Psoas muscle (tissue), 8 donors: Measurements from ENCODE around the gene PEX11G. TPM values are rescaled to one million over a fixed set of nuclear protein-coding genes. Genes with fewer than 3 reads are reported as not detected.

Experiments used
- ATAC-seq, 4 donors: fragments of 200-7000 bp; cut with Tn5 transposase; one replicate each; pipeline ENCODE4 v1.9.1; 2020; ENCODE audit warnings: moderate library complexity in 3 of 4, mild to moderate bottlenecking in 2 of 4
- DNase-seq, 2 donors: peaks; one replicate each; pipeline ENCODE4 v3.0.0-alpha.2; 2020
- H3K27ac ChIP-seq: fragments of 200-600 bp; one replicate; pipeline ENCODE4 v1.8.0; 2022
- H3K27me3 ChIP-seq, 3 donors: fragments of 200-600 bp in 1 of 3; one replicate each; pipeline versions ENCODE4 v1.6.1 to v1.8.0; 2013 to 2022; ENCODE audit warnings: low read length in 2 of 3, mild to moderate bottlenecking in 2 of 3, moderate library complexity in 1 of 3; ENCODE audit not compliant: insufficient read depth in 3 of 3
- H3K36me3 ChIP-seq, 2 donors: fragments of 200-600 bp in 1 of 2; one replicate each; pipeline versions ENCODE4 v1.6.1 to v1.8.0; 2013 to 2022; ENCODE audit warnings: low read depth in 1 of 2, mild to moderate bottlenecking in 1 of 2, moderate library complexity in 1 of 2; ENCODE audit not compliant: insufficient read depth in 1 of 2
- H3K4me1 ChIP-seq: fragments of 200-600 bp; one replicate; pipeline ENCODE4 v1.8.0; 2022
- H3K4me3 ChIP-seq: fragments of 200-600 bp; one replicate; pipeline ENCODE4 v1.8.0; 2022; ENCODE audit warnings: mild to moderate bottlenecking
- H3K9me3 ChIP-seq: fragments of 200-600 bp; one replicate; pipeline ENCODE4 v1.8.0; 2022
- whole genome bisulfite sequencing, 3 donors: extraction: QIAGEN DNeasy Blood & Tissue Kit; methylation state at CpG; one replicate each; pipeline versions ENCODE4 v1.1.6 to v1.1.7; 2013; 5-methylcytosine and 5-hydroxymethylcytosine counted together
- intact Hi-C, 2 donors: fragments of 100-400 bp; cut with DNase I; formaldehyde crosslinking; loops; one replicate each; pipeline versions ENCODE4 v1.11.0 to v1.14.2; 2022
- polyA plus RNA-seq, 3 donors: library from polyadenylated mRNA; stranded (reverse); fragments of 200-250 nt; gene quantifications; one replicate each; pipeline ENCODE4 v1.2.3, GENCODE V29; 2013
- total RNA-seq, 4 donors: library from RNA; stranded (reverse); fragmentation: NEBNext Ultra II Directional in 2 of 4; extraction: Animal tissue kit (Norgen Biotek cat#: 25700) in 2 of 4; gene quantifications; one replicate each; pipeline versions ENCODE4 v1.2.1 to v1.2.4, GENCODE V29; 2021 to 2023
- TF ChIP-seq, protein P1 (sequence below): fragments of 200-600 bp; IDR thresholded peaks from one replicate; pipeline ENCODE4 v1.8.0; 2022; ENCODE audit warnings: antibody characterized with exemption
- donor health status: healthy with polysubstance abuse.
- donor health status: DM: no; HTN: no; CAD: no; lungs with moderate emphysema.
- donor health status: Bipolar disorder and iron deficiency.
- donor health status: healthy.
- donor health status: DM: yes; HTN: yes; CAD: no.
- donor health status: DM: no; HTN: no; CAD: no.
- donor health status: DM: no; HTN: no; CAD: no.
- donor health status: DM: yes; HTN: yes; CAD: no.

Gene PEX11G
- total and polyA plus RNA-seq, 7 donors = 1.0 to 1.4 (median 1.1) TPM

DNA sequence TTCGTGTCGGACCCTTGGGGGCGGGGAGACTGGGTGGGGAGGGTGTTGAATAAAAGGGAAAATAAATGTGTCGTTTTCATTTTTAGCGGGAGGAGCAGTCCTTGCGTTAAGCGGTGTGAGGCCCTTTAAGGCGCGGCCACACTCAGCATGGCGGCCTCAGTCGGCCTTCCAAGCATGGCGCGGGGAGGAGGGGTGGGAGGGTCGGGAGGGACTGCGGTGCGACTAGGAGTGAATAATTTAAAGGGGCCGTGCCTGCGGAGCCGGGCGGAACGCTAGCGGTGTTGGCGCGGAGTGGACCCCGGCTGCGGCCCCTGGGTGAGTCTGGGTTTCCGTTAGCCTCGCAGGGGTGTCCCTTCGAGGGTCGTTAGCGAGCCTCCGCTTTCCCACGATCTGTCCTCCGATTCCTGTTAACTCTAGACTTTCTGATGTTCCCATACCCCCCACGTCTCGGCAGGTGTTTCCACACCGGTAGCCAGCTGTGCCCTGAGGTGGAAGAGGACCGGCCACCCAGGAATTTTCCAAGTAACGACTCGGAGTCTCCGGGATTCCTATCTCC, 45.2 kb upstream of the PEX11G start:
- peaks cover 0 to 50% of the 10 kb centered on the region in 2 donors for H3K36me3 ChIP-seq
- peak overlapping the region; percentile 91 for H3K4me3 ChIP-seq
- peak; percentile 77 to 85 (median 80) for ATAC-seq
- H3K9me3 ChIP-seq = no peaks in the 10 kb centered on the region
- TF ChIP-seq, protein P1, sequence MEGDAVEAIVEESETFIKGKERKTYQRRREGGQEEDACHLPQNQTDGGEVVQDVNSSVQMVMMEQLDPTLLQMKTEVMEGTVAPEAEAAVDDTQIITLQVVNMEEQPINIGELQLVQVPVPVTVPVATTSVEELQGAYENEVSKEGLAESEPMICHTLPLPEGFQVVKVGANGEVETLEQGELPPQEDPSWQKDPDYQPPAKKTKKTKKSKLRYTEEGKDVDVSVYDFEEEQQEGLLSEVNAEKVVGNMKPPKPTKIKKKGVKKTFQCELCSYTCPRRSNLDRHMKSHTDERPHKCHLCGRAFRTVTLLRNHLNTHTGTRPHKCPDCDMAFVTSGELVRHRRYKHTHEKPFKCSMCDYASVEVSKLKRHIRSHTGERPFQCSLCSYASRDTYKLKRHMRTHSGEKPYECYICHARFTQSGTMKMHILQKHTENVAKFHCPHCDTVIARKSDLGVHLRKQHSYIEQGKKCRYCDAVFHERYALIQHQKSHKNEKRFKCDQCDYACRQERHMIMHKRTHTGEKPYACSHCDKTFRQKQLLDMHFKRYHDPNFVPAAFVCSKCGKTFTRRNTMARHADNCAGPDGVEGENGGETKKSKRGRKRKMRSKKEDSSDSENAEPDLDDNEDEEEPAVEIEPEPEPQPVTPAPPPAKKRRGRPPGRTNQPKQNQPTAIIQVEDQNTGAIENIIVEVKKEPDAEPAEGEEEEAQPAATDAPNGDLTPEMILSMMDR = no peak
- H3K27ac ChIP-seq = peak overlapping the region; percentile 86
- WGBS, 3 donors = 0 to 2% (median 0%) methylated on average over 36 to 41 of the region's 41 CpGs
- DNase-seq = peak; percentile 89 to 95
- peaks cover 11% of the 10 kb centered on the region for H3K4me1 ChIP-seq
- no peaks in the 10 kb centered on the region for H3K27me3 ChIP-seq
- intact Hi-C loops = loop anchor here in 1 of 2 donors (10.0 kb wide), 1 partner anchor 139 kb away; no protein-coding TSS in a partner anchor

DNA sequence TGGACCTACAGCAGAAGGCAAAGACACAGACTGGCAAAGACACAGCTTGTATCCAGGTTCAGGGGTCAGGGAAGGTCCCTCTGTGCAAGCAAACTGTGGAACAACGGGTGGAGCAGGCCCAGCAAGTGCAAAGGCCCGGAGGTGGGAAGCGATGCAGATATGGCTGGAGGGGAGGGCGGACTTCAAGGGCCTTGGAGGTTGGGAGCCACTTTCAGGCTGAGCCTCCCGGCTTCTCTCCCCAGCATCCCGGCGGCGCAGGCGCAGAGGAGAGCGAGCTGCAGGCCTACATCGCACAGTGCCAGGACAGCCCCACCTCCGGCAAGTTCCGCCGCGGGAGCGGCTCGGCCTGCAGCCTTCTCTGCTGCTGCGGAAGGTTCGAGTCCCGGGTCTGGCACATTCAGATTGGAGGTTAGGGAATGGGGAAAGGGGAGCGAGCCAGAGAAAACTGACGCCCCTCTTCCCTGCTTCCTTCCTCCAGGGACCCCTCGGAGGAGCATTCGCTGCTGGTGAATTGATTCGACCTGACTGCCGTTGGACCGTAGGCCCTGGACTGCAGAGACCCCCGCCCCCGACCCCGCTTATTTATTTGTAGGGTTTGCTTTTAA, 44.5 kb upstream of the PEX11G start:
- H3K9me3 ChIP-seq = no peaks in the 10 kb centered on the region
- 22 to 31% (median 24%) methylated on average over 30 of the region's 30 CpGs for WGBS, 3 donors
- no peaks in the 10 kb centered on the region for H3K27me3 ChIP-seq
- peaks cover 11% of the 10 kb centered on the region for H3K4me1 ChIP-seq
- peaks cover 0 to 50% of the 10 kb centered on the region in 2 donors for H3K36me3 ChIP-seq
- H3K4me3 ChIP-seq = peak overlapping the region; percentile 91
- TF ChIP-seq, protein P1 = no peak
- peak; percentile 12 to 31 (median 19) for ATAC-seq
- peak; percentile 80 to 84 for DNase-seq
- peak overlapping the region; percentile 86 for H3K27ac ChIP-seq
- intact Hi-C loops = loop anchor here in 1 of 2 donors (10.0 kb wide), 1 partner anchor 139 kb away; no protein-coding TSS in a partner anchor

DNA sequence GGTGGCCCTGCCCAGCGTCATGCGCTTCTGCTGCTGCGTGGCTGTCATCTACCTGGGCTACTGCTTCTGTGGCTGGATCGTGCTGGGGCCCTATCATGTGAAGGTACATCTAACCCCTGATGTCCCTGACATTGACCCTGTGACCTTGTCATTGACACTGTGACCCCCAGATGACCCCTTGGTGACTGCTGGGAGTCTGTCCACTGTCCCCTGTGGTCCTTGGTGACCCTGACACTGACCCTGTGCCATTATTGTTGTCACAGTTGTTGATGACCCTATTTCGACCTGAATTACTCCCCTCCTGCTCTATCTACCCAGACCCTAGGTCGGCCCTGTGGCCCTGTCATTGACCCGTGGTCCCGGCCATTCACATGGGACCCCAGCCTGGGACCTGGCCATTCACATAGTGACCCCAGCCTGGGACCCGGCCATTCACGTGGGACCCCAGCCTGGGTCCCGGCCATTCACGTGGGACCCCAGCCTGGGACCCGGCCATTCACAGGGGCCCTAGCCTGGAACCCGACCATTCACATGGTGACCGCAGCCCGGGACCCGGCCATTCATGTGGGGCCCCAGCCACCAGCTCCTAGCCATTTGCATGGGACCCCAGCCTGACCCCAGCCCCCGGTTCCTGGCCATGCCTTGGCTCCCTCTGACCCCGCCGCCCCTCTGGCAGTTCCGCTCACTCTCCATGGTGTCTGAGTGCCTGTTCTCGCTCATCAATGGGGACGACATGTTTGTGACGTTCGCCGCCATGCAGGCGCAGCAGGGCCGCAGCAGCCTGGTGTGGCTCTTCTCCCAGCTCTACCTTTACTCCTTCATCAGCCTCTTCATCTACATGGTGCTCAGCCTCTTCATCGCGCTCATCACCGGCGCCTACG, 41.0 kb upstream of the PEX11G start:
- intact Hi-C loops = loop anchor here (10.0 kb wide), 1 partner anchor 135 kb away; no protein-coding TSS in a partner anchor
- Histone ChIP-seq H3K4me3 (no peak overlapping the region), H3K36me3 (peaks cover 0 to 54% of the 10 kb centered on the region in 2 donors), H3K4me1 (peaks cover 5% of the 10 kb centered on the region), H3K27me3 (no peaks in the 10 kb centered on the region), H3K27ac (no peak overlapping the region), H3K9me3 (no peaks in the 10 kb centered on the region)
- TF ChIP-seq, protein P1 = no peak
- WGBS, 3 donors = 93 to 95% (median 94%) methylated on average over 33 of the region's 33 CpGs
- no peak for ATAC-seq
- no peak for DNase-seq

DNA sequence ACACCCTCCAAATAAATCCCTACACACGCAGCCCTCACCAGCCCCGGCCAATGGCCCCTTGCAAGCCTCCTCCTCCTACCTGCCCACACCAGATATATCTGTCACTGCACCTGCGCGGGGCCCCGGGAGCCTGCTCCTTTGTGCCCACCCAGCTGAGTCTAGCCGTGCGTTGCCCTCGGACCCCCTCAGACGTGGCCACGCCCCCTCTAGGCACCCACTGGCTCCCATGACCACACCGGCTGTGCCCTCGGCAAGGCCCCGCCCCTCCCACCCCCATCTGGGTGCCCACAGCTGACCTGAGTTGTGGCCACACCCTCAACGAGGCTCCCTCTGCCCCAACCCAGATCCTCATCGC, 40.4 kb upstream of the PEX11G start:
- no peak for ATAC-seq
- no peaks in the 10 kb centered on the region for H3K9me3 ChIP-seq
- H3K27me3 ChIP-seq = no peaks in the 10 kb centered on the region
- intact Hi-C loops = loop anchor here in 1 of 2 donors (10.0 kb wide), 1 partner anchor 134 kb away; no protein-coding TSS in a partner anchor
- H3K4me1 ChIP-seq = peaks cover 5% of the 10 kb centered on the region
- 82 to 83% (median 83%) methylated on average over 15 of the region's 15 CpGs for WGBS, 3 donors
- H3K4me3 ChIP-seq = no peak overlapping the region
- no peak overlapping the region for H3K27ac ChIP-seq
- H3K36me3 ChIP-seq = peaks cover 0 to 60% of the 10 kb centered on the region in 2 donors
- TF ChIP-seq, protein P1 = no peak
- no peak for DNase-seq
